Measurements from ENCODE around the gene CFAP299. TPM values are rescaled to one million over a fixed set of nuclear protein-coding genes. Genes with fewer than 3 reads are reported as not detected.

Gene CFAP299
- total and polyA plus RNA-seq, 2 donors (not counting 3 experiments of a cell fraction or from before 2014, with no cell fraction given): not detected

DNA sequence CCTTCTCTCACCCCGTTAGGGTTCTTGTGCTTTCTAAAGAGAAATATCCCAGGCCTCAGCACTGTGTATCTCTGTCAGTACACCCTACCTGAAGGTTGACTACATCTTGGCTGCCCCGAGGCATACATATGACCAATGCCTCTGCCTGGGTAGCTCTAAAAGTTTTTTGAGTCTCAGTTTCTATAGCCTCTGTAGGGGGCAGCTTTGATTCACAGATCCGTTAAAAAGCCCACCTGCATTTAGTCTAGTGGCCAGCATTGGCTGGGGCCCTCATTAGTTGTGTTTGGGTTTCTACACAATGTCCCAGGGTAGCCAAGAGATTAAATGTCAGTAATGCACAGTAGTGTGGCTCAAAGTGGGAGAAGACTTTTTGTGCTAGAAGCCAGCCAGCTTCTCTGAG is 151.1 kb downstream of the CFAP299 start:
- no peak for TF ChIP-seq FOS (IDR thresholded peaks at IDR 0.05; ENCODE audit: borderline replicate concordance, insufficient read depth, low read length)
- TF ChIP-seq MYC (IDR thresholded peaks at IDR 0.05; ENCODE audit: low read depth, low read length): no peak
- TF ChIP-seq, protein P1, sequence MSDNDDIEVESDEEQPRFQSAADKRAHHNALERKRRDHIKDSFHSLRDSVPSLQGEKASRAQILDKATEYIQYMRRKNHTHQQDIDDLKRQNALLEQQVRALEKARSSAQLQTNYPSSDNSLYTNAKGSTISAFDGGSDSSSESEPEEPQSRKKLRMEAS (IDR thresholded peaks at IDR 0.05; ENCODE audit: insufficient read depth, insufficient read length): no peak
- TF ChIP-seq POLR2AphosphoS5 (IDR thresholded peaks at IDR 0.05; ENCODE audit: insufficient read depth, low read depth, low read length): no peak
- TF ChIP-seq GATA2 (IDR thresholded peaks at IDR 0.05; ENCODE audit: insufficient read depth, insufficient read length, low read depth, low read length): no peak
- no peak for TF ChIP-seq JUN (IDR thresholded peaks at IDR 0.05; ENCODE audit: borderline replicate concordance, insufficient read depth, insufficient read length, low read depth)
- TF ChIP-seq EZH2 (IDR thresholded peaks at IDR 0.05; ENCODE audit: borderline replicate concordance, low read depth, low read length, severe bottlenecking): no peak
- TF ChIP-seq, protein P2, sequence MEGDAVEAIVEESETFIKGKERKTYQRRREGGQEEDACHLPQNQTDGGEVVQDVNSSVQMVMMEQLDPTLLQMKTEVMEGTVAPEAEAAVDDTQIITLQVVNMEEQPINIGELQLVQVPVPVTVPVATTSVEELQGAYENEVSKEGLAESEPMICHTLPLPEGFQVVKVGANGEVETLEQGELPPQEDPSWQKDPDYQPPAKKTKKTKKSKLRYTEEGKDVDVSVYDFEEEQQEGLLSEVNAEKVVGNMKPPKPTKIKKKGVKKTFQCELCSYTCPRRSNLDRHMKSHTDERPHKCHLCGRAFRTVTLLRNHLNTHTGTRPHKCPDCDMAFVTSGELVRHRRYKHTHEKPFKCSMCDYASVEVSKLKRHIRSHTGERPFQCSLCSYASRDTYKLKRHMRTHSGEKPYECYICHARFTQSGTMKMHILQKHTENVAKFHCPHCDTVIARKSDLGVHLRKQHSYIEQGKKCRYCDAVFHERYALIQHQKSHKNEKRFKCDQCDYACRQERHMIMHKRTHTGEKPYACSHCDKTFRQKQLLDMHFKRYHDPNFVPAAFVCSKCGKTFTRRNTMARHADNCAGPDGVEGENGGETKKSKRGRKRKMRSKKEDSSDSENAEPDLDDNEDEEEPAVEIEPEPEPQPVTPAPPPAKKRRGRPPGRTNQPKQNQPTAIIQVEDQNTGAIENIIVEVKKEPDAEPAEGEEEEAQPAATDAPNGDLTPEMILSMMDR (IDR thresholded peaks at IDR 0.05; ENCODE audit: extremely low read depth in 1 of 2, insufficient read depth in 1 of 2, low read depth in 1 of 2, low read length in 2 of 2): no peak
- TF ChIP-seq POLR2A (IDR thresholded peaks at IDR 0.05; ENCODE audit: low read depth, low read length): no peak
- Histone ChIP-seq H3K4me3 (replicated peaks in 1 of 3; ENCODE audit: insufficient read depth in 1 of 3, low read depth in 1 of 3, low read length in 3 of 3) (no peak overlapping the region), H3K27me3 (ENCODE audit: control insufficient read depth in 2 of 2, insufficient read depth in 2 of 2, low read length in 2 of 2) (no peaks in the 10 kb centered on the region), H3K4me2 (ENCODE audit: insufficient read depth, low read length) (no peak overlapping the region), H3K4me1 (ENCODE audit: control insufficient read depth, extremely low read depth, insufficient read depth, low read length) (no peaks in the 10 kb centered on the region), H3K79me2 (ENCODE audit: control insufficient read depth, insufficient read depth, low read length) (no peaks in the 10 kb centered on the region), H3K9me3 (replicated peaks; ENCODE audit: control insufficient read depth, insufficient read depth, low read length) (no peaks in the 10 kb centered on the region), H3K9ac (replicated peaks; ENCODE audit: extremely low read depth, insufficient read depth, low read length) (no peak overlapping the region), H4K20me1 (replicated peaks; ENCODE audit: control insufficient read depth, extremely low read depth, insufficient read depth, low read length) (no peaks in the 10 kb centered on the region), H3K27ac (ENCODE audit: insufficient read depth, low read depth, low read length) (no peak overlapping the region), H2AFZ (ENCODE audit: low read depth, low read length) (no peak overlapping the region), H3K36me3 (ENCODE audit: control insufficient read depth in 2 of 2, extremely low read depth in 1 of 2, insufficient read depth in 2 of 2, low read length in 2 of 2) (no peaks in the 10 kb centered on the region), H3K9me1 (replicated peaks; ENCODE audit: control insufficient read depth, extremely low read depth, insufficient read depth, low read length) (no peaks in the 10 kb centered on the region)
- intact Hi-C loops (cut with micrococcal nuclease): no loop called here
- POLR2A ChIA-PET: no interaction called here
- FAIRE-seq: no peak
- CTCF ChIA-PET: no interaction called here
- dilution Hi-C loops (cut with MboI; ENCODE audit: extremely low pct_ligation_motif_present, low sequenced_read_pairs): no loop called here
- DNase-seq (ENCODE audit: low read depth, low spot score): no peak
- BruUV-seq (replicated peaks): no TSS peak

Measured in endothelial cell of umbilical vein (primary cell).